Retinal pigment epithelial cell (primary cell): ENCODE results near the gene C11orf21.

Experiments used
- DNase-seq: peaks from one replicate; pipeline ENCODE4 v3.0.0-alpha.2; 2010; ENCODE audit warnings: low read depth
- H3K4me3 ChIP-seq: 2 replicates; pipeline ENCODE4 v1.5.1; 2011; ENCODE audit warnings: mild to moderate bottlenecking, low read length, control low read depth, moderate library complexity
- CTCF ChIP-seq: conservative IDR thresholded peaks from 2 replicates; pipeline ENCODE4 v1.5.1; 2011; ENCODE audit warnings: low read depth, low read length, control low read depth, inconsistent platforms

C11orf21 gene

DNA sequence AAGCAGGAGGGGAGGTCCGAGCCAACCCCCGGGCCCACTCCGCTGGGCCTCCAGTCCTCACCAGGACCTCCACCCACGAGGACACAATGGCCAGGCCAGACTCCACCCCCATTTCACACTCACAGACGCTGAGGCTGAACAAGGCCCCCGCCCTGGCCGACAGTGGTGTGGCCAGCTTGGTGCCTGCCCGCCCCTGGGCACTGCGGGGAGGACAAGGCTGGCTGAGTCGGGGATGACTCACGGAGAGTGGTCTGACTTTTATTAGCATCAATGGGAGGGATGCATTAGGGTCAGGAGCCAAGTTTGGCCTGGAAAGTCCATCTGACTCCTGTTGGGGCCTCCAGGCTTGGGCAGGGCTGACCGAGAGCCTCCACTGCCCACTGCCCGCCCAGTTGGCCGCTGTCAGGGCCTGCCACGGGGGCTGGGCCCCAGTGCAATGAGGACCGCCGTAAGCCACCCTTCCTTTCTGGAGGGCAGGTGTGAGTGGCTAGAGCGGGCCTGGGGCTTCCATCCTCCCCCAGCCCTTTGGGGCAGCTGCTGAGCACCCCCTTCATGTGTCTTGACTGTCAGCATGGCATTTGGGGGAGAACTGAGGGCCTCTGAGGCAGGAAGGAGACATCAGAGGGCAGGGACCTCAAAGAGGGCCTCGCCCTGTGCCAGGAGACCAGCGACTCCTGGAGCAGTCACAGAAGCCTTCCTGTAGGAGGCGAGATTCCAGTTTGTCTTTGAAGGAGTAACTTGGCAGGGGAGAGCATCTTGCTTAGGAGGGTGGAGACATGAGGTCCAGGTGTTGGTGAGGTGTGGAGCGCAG is 10.7 kb upstream of the C11orf21 start:
- H3K4me3 ChIP-seq, result no peak overlapping the region
- TF ChIP-seq CTCF, result no peak
- DNase-seq, result no peak

GRCh38 chr11:2311353-2312133 is 9.8 kb upstream of the C11orf21 start:
- H3K4me3 ChIP-seq, result no peak overlapping the region
- DNase-seq, result no peak
- no peak for TF ChIP-seq CTCF

DNA sequence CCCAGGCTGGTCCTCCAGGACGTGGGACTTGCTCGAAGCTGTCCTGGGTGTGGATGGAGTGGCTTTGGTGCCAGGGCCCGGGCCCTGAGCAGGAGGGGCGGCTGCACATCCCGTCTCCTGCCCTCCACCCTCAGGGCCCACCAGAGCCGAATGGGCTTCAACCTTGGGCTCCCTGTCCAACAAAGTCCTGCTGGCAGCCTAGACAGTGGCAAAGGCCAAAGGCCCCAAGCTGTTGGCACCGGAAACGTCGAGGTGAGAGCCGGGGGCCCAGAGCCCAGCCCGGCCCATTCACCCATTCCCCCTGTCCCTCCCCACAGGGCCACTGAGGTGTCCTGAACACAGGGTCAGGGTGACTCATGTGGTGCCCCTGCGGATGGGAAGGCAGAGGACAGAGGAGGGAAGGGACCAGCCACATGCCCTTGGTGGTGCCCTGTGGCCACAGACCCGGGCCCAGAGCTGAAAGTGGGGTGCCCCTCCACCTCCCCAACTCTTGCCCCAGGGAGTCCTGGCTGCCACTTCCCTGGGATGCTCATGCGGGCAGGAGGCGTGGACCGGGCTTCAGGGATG is 9.2 kb upstream of the C11orf21 start:
- no peak for DNase-seq
- no peak for TF ChIP-seq CTCF
- H3K4me3 ChIP-seq, result no peak overlapping the region

DNA sequence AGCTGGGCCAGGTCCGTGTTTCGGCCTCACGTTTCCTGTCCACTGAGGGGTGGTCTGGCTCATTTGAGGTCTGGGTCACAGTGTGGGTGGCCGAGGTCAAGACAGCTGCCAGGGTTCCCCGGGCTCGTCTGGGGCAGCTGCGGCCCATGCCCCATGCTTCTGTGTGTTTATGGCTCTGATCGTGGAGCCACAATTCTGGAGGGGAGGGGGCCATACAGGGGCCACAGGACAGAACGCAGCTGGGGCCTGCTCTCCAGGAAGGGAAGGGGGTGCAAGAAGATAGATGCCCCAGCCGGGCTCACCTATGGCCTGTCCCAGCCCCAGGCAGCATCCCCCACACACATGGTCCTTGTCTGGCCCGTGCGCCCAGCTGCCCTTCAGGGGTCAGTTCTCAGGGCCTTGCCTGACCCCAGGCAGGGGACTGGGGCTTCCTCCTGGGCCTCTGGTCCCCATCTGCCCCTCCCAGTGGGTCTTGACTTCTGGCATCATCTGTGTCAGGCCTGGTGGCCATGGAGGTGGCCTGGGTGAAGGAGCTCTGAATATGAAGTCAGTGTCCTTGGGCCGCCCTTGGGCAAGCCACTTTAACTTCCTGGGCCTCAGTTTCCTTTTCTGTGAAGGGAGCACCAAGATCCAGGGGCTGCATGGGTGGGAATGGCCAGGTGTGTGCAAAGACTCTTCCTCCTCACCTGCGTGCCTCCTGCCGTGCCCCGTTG is 8.5 kb upstream of the C11orf21 start:
- no peak for TF ChIP-seq CTCF
- no peak overlapping the region for H3K4me3 ChIP-seq
- DNase-seq, result no peak

- H3K4me3 ChIP-seq, result no peak overlapping the region
- DNase-seq, result no peak
- no peak for TF ChIP-seq CTCF
These were observed 7.7 kb upstream of the C11orf21 start for GRCh38 chr11:2309251-2310072.

DNA sequence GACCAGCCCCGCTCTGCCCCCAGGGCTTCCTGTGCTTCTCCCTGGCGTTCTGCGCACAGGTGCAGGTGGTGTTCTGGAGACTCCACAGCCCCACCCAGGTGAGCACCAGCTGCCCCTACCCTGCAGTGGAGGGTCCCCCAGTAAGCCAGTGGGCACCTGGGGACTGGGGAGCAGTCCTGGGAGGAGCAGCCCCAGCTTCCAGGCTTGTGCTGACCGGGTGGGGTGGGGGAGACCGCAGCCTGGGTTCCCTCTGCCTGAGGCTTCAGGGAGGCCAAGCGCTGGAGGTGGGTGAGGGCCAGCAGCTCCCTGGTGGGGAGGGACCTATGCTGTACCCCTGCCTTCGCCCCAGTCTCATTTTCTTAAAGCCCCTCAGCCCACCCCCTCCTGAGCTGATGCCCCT is 7.0 kb upstream of the C11orf21 start:
- no peak for TF ChIP-seq CTCF
- no peak overlapping the region for H3K4me3 ChIP-seq
- no peak for DNase-seq
